ENCODE data around the gene CATSPER4.
"Not testable (repeated sequence)": the region's sequence is repeated elsewhere in the genome, so short reads cannot be mapped to it uniquely, and the experiment has no call there.

The CATSPER4 gene

GRCh38 chr1:26188477-26188876, 1.9 kb upstream of the CATSPER4 start:
- no peak overlapping the region for H3K27ac ChIP-seq
- no peak for DNase-seq (ENCODE audit: low read depth, low spot score)

- no peak for DNase-seq (ENCODE audit: low read depth, low spot score)
- H3K27ac ChIP-seq = no peak overlapping the region
Observed at GRCh38 chr1:26189331-26189730, 1.1 kb upstream of the CATSPER4 start.

- no peak for DNase-seq (ENCODE audit: low read depth, low spot score)
- no peak overlapping the region for H3K27ac ChIP-seq
Observed at GRCh38 chr1:26189751-26190275, 589 bp upstream of the CATSPER4 start.

- no peak overlapping the region for H3K27ac ChIP-seq
- no peak for DNase-seq (ENCODE audit: low read depth, low spot score)
Observed at GRCh38 chr1:26191739-26192138, 1.3 kb downstream of the CATSPER4 start.

- no peak for DNase-seq (ENCODE audit: low read depth, low spot score)
- no peak overlapping the region for H3K27ac ChIP-seq
Observed at GRCh38 chr1:26195805-26196204, 5.4 kb downstream of the CATSPER4 start.

GRCh38 chr1:26197301-26197700, 6.9 kb downstream of the CATSPER4 start:
- no peak for DNase-seq (ENCODE audit: low read depth, low spot score)
- no peak overlapping the region for H3K27ac ChIP-seq

- no peak overlapping the region for H3K27ac ChIP-seq
- DNase-seq (ENCODE audit: low read depth, low spot score) = no peak
Observed at GRCh38 chr1:26197813-26198212, 7.4 kb downstream of the CATSPER4 start.

- no peak overlapping the region for H3K27ac ChIP-seq
- DNase-seq (ENCODE audit: low read depth, low spot score) = no peak
Observed at GRCh38 chr1:26200413-26200812, 10.0 kb downstream of the CATSPER4 start.

GRCh38 chr1:26203642-26204318, 13.4 kb downstream of the CATSPER4 start:
- no peak overlapping the region for H3K27ac ChIP-seq
- DNase-seq (ENCODE audit: low read depth, low spot score) = no peak

- no peak overlapping the region for H3K27ac ChIP-seq
Observed at GRCh38 chr1:26210147-26210870, 19.9 kb downstream of the CATSPER4 start.

GRCh38 chr1:26212726-26213125, 22.3 kb downstream of the CATSPER4 start:
- DNase-seq (ENCODE audit: low read depth, low spot score) = no peak

More at GRCh38 chr1:26210147-26210870, 19.9 kb downstream of the CATSPER4 start:
- DNase-seq (ENCODE audit: low read depth, low spot score) = no peak

GRCh38 chr1:26213335-26213905, 23.0 kb downstream of the CATSPER4 start:
- H3K27ac ChIP-seq = no peak overlapping the region
- DNase-seq (ENCODE audit: low read depth, low spot score) = no peak

More at GRCh38 chr1:26212726-26213125, 22.3 kb downstream of the CATSPER4 start:
- H3K27ac ChIP-seq = no peak overlapping the region

GRCh38 chr1:26215246-26215645, 24.8 kb downstream of the CATSPER4 start:
- DNase-seq (ENCODE audit: low read depth, low spot score) = no peak

GRCh38 chr1:26218906-26219494, 28.6 kb downstream of the CATSPER4 start:
- H3K27ac ChIP-seq = no peak overlapping the region
- DNase-seq (ENCODE audit: low read depth, low spot score) = no peak

More at GRCh38 chr1:26215246-26215645, 24.8 kb downstream of the CATSPER4 start:
- H3K27ac ChIP-seq = no peak overlapping the region

- H3K27ac ChIP-seq = no peak overlapping the region
Observed at GRCh38 chr1:26220199-26220912, 30.0 kb downstream of the CATSPER4 start.

GRCh38 chr1:26221094-26221493, 30.7 kb downstream of the CATSPER4 start:
- no peak for DNase-seq (ENCODE audit: low read depth, low spot score)
- H3K27ac ChIP-seq = no peak overlapping the region

More at GRCh38 chr1:26220199-26220912, 30.0 kb downstream of the CATSPER4 start:
- no peak for DNase-seq (ENCODE audit: low read depth, low spot score)

GRCh38 chr1:26224606-26225005, 34.2 kb downstream of the CATSPER4 start:
- H3K27ac ChIP-seq = no peak overlapping the region
- no peak for DNase-seq (ENCODE audit: low read depth, low spot score)

- H3K27ac ChIP-seq = no peak overlapping the region
- no peak for DNase-seq (ENCODE audit: low read depth, low spot score)
Observed at GRCh38 chr1:26225033-26225831, 34.8 kb downstream of the CATSPER4 start.

- DNase-seq (ENCODE audit: low read depth, low spot score); H3K27ac ChIP-seq: not testable (repeated sequence)
Observed at GRCh38 chr1:26230682-26231081, 40.3 kb downstream of the CATSPER4 start.
